Stimulated activated CD8-positive, alpha-beta memory T cell treated with anti-CD3 and anti-CD28 coated beads, Interleukin-2, amount 100 ng/mL, for 1 hour (primary cell): Measurements from ENCODE around the gene RNF220.
"Not testable (repeated sequence)": the region's sequence is repeated elsewhere in the genome, so short reads cannot be mapped to it uniquely, and the experiment has no call there.

Experiments used
- DNase-seq, 2 donors: peaks; one replicate each; pipeline ENCODE4 v3.0.0-alpha.2; 2020; ENCODE audit warnings: low read depth in 2 of 2

Gene RNF220

DNA sequence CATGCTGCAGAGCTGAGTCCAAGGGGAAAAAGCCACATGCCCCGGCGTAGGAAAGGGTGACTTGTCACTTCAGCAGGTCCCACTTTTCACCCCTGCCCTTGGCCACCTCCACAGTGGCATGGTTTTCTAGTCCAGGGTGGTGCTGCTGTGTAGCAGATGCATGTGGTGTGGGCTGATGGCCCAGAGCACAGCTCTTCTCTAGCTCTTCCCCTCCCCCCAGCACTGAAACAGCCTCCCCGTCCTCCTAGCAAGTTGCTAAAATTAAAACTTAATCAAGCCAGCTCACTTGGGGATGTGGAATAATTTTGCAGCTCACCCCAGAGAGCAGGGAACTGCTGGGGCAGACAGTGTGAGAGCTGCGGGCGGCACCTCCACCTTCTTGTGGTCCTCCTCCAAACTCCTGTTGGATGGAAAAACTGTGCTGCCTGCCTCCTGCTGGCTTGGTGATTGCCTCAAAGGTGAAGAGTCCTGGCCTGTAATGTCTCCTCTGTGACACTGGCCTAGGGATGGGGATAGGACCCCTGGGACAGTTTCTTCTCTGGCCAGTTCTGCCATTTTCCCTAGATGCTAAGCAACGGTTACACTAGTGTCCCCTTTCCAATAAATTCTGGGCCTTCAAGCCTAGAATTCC, 91.6 kb downstream of the RNF220 start:
- DNase-seq, result no peak

DNA sequence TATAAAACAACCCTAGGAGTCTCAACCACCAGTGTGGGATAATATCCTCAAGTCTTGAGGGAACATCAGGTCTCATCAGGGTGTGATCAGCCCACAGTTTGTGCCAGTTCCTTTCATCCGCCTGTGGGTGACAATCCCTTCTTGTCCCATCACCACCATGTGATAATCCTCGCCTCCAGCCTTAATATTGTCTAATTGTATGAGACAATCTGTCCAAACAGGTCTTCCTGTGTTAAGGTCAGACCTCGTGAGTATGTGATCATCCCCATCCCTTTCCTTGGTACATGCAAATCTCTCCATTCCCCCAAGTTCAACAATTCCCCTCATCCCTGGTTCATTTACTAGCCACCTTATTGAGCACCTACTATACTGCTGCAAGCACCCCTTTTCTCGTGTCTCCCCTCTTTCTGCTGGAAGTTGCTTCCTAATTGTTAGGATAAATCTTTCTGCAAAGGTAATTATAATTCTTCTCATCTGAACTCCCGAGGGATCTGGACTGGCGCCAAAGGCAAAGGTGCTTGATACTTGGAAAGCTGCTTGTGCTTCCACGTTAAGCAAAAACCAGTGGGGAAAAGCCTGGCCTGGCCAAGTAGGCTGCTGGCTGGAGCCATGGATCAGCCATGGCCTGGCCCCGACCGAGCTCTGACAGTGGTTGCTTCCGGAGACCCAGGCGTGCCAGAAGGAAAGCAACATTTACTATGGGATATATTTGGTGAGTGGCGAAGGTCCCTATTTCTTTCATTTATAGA, 92.5 kb downstream of the RNF220 start:
- no peak for DNase-seq

DNA sequence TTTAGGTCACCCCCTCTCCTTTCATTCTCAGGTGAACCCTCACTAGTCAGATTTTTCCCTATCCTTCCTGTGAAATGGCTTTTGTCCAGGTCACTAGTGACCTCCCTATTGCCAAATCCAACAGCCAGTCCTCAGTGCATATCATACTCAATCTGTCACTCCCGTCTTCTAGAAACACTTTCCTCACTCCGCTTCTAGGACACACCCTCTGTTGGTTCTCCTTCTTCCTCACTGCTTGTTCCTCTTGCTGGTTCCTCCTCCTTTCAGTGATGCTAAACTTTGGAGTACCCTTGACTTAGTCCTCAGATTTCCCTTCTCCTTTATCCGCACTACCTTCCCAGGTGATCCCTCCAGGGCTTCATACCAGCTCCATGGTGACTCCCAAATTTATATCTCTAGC, 94.3 kb downstream of the RNF220 start:
- no peak for DNase-seq

DNA sequence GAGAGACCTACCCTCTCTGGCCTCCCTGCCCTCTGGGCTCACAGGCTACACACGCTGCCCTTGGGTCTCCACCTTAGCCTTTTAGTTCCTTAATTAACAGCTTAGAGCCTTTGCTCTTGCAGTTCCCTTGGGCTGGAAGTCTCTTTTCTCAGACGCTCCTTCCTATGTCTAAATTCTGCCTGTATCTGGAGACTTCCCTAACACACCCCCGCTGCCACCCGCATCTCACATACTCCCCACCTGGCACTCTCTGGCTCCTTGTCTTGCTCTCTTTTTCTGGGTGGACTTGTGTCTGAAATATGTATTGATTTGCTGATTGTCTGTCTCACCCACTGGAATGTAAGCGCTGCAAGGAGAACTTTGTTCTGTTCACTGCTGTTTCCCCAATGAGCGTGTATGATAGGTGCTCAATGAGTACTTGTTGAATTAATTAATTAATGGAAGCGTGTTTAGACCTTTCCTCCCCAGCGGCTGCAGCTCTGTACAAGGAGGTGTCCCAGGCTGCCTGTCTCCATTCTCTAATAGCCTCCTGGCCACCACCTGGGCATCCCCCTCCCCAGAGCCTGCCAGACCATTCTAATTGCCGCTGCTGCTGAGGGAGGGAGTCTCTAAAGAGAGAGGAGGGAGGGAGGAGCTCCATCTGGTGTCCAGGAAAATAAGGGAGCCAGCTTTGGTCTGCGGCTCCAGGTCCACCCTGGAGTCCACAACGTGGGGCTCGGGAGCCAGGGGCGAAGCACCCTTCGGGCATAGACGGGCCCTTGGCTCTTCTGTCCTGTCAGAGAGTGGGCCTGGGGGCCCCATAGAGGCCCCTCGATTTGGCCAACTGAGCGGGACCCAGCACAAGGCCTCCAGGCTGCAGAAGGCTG, 95.4 kb downstream of the RNF220 start:
- no peak for DNase-seq

DNA sequence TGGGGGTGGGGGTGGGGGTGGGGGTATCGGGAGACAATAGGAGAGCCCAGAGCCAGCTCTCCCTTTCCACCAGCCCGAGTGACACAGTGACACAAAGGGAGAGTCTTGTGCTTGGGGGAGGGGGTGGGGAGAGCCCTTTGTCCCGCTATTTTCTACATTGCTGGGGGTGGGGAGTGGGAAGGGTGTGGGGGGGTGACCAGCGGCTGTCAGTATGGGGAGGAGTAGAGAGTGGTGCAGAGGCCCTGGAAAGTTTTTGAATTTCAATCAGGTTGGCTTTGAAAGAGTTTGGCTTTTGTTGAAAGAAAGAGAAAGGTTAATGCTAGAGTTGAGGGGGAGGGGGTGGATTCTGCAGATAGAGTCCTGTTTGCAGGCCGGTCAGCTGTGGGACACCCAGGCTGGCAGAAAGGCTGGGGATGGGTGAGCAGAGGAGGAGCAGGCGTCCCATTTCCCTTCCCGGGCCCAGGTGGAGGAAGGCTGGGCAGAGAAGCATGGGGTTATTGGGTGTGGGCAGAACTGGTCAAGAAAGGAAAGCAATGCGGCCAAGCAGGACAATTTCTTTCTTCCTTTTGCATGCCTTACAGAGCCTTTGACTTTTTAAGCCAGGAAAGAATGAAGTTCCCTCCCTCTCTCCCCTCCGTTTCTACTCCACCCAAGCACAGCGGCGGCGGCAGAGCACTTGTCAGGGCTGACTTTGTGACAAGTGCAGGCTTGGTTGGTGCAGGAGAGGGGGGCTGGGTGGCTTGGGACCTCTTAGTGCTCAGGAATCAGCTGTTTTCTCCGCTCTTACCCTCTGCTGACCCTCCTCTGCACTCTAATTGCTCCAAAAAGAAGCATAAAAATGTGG, 96.2 kb downstream of the RNF220 start:
- DNase-seq, result no peak

DNA sequence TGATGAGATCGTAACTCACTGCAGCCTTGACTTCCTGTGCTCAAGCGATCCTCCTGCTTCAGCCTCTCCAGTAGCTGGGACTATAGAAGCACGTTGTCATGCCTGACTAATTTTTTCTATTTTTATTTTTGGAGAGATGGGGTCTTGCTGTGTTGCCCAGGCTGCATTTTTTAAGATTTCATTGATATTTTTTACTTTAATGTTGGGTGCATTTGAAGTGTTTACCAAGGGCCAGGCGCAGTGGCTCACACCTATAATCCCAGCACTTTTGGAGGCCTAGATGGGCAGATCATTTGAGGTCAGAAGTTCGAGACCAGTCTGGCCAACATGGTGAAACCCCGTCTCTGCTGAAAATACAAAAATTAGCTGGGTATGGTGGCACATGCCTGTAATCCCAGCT, 97.8 kb downstream of the RNF220 start:
- DNase-seq, result not testable (repeated sequence)

- no peak for DNase-seq
These were observed 98.6 kb downstream of the RNF220 start for GRCh38 chr1:44503625-44504024.

DNA sequence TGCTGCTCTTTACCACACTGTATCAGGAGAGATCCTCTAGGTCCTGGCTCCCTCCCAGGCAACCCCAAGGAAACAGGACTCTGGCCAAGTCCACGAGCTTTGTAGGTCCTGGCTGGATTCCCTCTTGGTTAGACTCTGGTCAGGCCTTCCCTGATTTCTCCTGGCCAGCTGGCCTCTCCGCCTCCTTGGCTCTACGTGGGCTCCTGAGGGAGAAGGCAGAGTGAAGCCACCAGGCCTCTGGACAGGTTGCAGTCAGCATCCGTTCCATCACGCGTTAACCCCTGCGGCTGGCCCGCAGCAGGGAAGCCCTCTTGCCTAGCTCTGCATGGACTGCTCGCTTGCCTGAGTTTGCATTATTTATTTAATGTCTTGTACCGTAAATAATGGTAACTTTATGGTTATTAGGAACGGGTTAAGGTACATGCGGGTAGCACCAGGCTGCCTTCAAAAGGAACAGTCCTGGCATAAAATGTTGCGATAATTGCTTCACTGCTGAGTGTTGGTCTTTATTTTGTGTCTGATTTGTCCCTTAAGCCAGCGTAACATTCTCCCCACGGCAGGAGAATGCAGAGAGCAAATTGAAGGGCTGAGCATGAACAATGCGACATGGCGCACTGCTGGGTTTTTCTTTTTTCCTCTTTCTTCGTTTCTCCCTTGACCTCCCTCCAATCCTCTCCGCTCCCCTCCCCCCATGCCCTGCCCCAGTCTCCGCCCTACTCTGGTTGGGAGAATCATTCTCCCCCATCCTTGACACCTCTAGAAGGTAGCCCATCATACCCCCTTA, 100.3 kb downstream of the RNF220 start:
- DNase-seq, result no peak

DNA sequence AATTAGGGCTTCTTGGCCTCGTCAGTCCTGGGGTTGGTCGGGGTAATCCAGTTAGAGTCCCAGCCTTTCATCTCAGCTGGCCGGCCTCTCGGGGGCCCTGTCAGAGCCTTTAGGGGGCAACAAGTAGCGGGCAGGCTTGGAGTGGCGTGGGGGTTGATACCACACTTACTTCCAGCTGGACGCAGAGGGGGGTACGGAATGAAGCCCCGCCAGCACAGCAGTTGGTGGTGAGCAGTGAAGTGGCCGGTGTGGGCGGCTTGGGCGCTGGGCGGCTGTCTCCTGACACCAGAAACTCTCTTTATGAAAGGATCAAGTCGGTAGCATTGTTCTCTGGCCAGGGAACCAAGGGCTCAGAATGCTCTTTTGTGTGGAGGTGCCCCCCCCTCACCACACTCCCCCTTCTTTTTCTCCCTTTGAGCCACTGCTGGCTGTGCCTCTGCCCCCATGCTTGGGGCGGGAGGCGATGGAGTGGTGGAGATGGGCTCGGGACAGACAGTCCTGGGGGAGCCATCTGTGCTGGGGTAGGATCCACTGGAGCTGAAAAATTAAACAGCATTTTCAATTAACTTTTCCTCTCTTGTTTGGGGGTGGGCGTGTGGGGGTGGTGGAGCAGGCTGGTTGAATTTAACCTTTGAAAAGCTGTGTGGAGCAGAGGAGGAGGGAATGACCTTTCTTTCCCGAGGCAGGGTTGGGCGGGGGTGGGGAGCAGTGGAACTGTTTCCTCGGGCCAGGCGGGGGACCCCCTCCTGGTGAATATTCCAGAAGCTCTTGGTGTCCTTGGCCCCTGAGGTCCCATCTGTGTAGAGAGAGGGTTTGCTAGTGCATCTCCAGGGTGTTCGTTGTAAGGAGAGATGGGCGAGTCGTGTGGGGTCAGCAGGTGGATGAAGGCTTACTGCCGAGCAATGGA, 102.7 kb downstream of the RNF220 start:
- DNase-seq, result no peak

- no peak for DNase-seq
These were observed 103.3 kb downstream of the RNF220 start for GRCh38 chr1:44508397-44508745.

- no peak for DNase-seq
These were observed 106.3 kb downstream of the RNF220 start for GRCh38 chr1:44511363-44511762.

GRCh38 chr1:44511769-44512168, 106.7 kb downstream of the RNF220 start:
- no peak for DNase-seq

GRCh38 chr1:44512313-44512885, 107.3 kb downstream of the RNF220 start:
- DNase-seq, result no peak

- DNase-seq, result no peak
These were observed 108.1 kb downstream of the RNF220 start for GRCh38 chr1:44513111-44513510.

DNA sequence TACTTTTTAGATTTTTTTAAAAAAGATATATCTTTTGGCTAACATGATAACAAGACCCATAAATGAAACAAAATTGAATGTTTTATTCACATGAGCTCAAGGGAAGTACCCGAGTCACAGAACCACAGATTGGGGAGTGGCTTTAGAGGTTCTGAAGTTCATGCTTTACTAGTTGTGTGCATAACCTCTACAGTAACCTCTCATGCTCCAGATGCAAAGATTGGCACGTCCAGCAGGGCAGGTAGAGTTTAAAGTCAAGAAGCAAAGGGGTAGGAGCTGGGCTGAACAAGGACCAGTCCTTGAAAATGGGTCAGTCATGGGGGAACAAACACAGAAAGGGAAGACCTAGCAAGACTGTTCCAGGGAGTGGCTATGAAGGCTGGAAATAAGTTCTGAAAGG, 109.6 kb downstream of the RNF220 start:
- DNase-seq, result no peak

GRCh38 chr1:44515416-44515815, 110.4 kb downstream of the RNF220 start:
- DNase-seq, result no peak

GRCh38 chr1:44519035-44519676, 114.1 kb downstream of the RNF220 start:
- DNase-seq, result no peak

DNA sequence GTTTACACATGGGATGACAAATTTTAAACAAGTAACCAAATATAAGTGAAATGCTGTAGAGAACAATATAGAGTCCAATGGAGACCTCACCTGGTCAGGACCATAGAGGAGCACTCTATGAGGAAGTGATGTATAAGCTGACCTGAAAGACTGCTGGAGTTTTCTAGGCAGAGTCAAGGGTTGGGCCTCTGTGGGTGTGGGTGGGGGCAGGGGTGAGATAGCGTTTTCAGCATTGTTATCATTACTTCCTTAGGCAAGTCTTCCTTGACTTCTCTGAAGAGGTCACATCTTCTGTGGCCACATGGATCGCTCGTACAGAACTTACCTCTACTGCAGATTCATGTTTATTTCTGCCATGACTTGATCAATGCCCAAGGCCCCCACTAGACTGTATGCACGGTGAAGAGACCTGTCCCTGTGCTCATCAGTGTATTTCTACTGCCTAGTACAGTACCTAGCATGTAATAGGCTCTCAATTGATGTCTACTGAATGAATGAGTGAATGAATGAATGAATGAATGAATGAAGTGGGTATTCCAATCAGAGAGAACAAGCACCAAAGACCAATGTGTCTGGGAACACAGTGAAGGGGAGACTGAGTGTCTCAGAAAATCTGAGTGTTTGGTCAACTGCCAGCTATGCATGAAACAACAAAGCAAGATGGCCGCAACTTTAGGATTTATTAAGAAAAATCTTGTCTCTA, 116.5 kb downstream of the RNF220 start:
- no peak for DNase-seq
